Activated T-cell treated with anti-CD3 and anti-CD28 coated beads, Interleukin-2, amount 50 U/mL, for 24 hours (primary cell): ENCODE results near the gene RPL32.
"Not testable (repeated sequence)": the region's sequence is repeated elsewhere in the genome, so short reads cannot be mapped to it uniquely, and the experiment has no call there.

Experiments
- DNase-seq: peaks from one replicate; pipeline ENCODE4 v3.0.0-alpha.2; 2020
- H3K27ac Mint-ChIP-seq: 2 replicates; pipeline ENCODE4 v1.8.0; 2020; ENCODE audit warnings: mild to moderate bottlenecking, mixed read lengths
- H3K27me3 Mint-ChIP-seq: 2 replicates; pipeline ENCODE4 v1.8.0; 2020; ENCODE audit warnings: mixed read lengths
- H3K36me3 Mint-ChIP-seq: 2 replicates; pipeline ENCODE4 v1.8.0; 2020; ENCODE audit warnings: low read depth, mixed read lengths
- H3K4me1 Mint-ChIP-seq: 2 replicates; pipeline ENCODE4 v1.8.0; 2020; ENCODE audit warnings: low read depth, mixed read lengths
- H3K4me3 Mint-ChIP-seq: 2 replicates; pipeline ENCODE4 v1.8.0; 2020; ENCODE audit warnings: mild to moderate bottlenecking, moderate library complexity, mixed read lengths
- H3K9me3 Mint-ChIP-seq: 2 replicates; pipeline ENCODE4 v1.8.0; 2020; ENCODE audit warnings: mixed read lengths

RPL32 gene

DNA sequence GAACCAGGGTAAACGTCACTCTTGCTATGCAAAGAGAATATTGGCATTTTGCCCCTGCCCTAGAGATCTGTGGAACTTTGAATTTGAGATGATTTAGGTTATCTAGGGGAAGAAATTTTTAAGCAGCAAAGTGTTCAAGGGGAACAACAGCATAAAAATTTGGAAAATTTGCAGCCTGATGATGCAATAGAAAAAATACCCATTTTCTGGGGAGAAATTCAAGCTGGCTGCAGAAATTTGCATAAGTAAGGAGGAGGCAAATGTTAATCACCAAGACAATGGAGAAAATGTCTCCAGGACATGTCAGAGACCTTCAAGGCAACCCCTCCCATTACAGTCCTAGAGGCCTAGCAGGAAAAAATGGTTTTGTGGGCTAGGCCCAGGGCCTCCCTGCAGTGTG, 4.4 kb upstream of the RPL32 start:
- no peak for DNase-seq
- peaks cover 8% of the 10 kb centered on the region for H3K36me3 Mint-ChIP-seq
- H3K4me1 Mint-ChIP-seq = peaks cover 12% of the 10 kb centered on the region
- H3K27me3 Mint-ChIP-seq = peaks cover under 1% of the 10 kb centered on the region
- no peak overlapping the region for H3K27ac Mint-ChIP-seq
- no peaks in the 10 kb centered on the region for H3K9me3 Mint-ChIP-seq
- H3K4me3 Mint-ChIP-seq = no peak overlapping the region

DNA sequence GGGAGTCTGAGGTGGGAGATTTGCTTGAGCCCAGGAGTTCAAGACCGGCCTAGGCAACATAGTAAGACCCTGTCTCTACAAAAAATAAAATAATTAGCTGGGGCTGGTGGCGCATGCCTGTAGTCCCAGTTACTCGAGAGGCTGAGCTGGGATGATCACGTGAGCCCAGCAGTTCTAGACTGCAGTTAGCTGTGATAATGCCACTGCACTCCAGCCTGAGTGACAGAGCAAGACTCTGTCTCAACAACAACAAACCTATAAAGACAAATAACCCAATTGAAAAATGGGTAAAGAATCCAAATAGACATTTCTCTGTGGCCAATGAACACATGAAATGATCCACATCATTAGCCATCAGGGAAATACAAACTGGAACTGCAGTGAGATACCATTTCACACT, 1.1 kb upstream of the RPL32 start:
- Mint-ChIP-seq H3K4me3 (no peak overlapping the region), H3K4me1 (peaks cover 36% of the 10 kb centered on the region), H3K27ac (peak overlapping the region; percentile 100), H3K36me3 (peaks cover 42% of the 10 kb centered on the region), H3K27me3 (no peaks in the 10 kb centered on the region), H3K9me3 (no peaks in the 10 kb centered on the region)
- DNase-seq = no peak

DNA sequence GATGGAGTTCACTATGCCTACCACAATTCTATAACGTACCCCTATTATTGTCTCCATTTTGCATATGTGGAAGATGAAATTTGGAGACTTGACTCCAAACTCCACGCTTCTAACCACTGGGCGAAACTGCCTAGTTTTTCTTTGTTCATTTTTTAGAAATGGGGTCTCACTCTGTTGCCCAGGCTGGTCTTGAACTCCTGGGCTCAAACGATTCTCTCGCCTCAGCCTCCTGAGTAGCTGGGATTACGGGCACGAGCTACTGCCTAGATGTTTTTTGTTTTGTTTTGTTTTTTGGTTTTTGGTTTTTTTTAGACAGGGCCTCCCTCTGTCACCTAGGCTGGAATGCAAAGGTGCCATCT, 584 bp upstream of the RPL32 start:
- peaks cover 41% of the 10 kb centered on the region for H3K4me1 Mint-ChIP-seq

DNA sequence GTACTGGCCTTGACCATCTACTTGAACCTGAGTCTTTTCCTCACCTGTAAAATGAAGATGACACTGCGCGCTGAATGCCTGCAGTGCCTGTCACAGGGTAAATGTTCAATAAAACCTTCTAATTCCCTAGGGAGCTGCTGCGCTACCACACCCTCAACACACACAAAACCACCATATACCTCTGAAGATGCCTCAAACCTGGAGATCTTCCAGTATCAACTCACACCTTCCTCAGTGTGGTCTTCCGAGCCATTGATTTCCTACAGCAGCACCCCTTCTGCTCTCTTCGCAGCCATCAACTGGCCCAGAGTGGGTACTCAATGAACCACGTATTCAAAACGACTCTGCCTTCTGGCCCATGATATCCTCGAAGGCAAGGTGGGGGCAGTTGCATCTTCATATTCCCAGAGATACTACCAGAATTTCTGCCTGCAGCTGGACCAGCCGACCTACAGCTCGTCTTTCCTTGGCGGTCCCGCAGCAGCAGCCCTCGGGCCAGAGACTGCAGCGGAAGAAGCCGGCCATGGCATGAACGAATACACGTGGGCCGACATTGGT, 695 bp downstream of the RPL32 start:
- peaks cover 51% of the 10 kb centered on the region for H3K4me1 Mint-ChIP-seq
- peak overlapping the region; percentile 96 for H3K4me3 Mint-ChIP-seq
- no peak for DNase-seq
- peak overlapping the region; percentile 100 for H3K27ac Mint-ChIP-seq
- no peaks in the 10 kb centered on the region for H3K9me3 Mint-ChIP-seq
- H3K36me3 Mint-ChIP-seq = peaks cover 60% of the 10 kb centered on the region
- no peaks in the 10 kb centered on the region for H3K27me3 Mint-ChIP-seq

More for the DNA sequence above, 584 bp upstream of the RPL32 start:
- Mint-ChIP-seq H3K4me3 (peak overlapping the region; percentile 96), H3K27ac (peak overlapping the region; percentile 100), H3K36me3 (peaks cover 47% of the 10 kb centered on the region), H3K27me3 (no peaks in the 10 kb centered on the region), H3K9me3 (no peaks in the 10 kb centered on the region)
- DNase-seq = no peak

DNA sequence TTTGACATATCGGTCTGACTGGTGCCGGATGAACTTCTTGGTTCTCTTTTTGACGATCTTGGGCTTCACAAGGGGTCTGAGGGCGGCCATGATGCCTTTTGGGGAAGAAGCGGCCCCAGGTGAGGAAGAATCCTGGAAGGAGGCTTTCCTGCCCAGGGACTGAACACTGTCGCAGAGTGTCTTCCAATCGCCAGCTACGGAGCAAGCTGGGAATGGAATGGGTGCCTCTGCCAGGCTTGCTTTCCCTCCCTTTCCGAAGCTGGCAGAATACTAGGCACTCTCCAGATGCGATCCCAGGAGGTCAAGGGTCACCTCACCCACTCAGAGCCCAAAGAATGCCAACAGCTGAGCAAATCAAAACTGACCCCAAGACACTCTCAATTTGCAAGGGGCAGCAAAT, 1.2 kb downstream of the RPL32 start:
- H3K27ac Mint-ChIP-seq = peak overlapping the region; percentile 100
- H3K27me3 Mint-ChIP-seq, H3K9me3 Mint-ChIP-seq: not testable (repeated sequence)
- DNase-seq = peak; percentile 49
- H3K36me3 Mint-ChIP-seq = peaks cover 65% of the 10 kb centered on the region
- H3K4me3 Mint-ChIP-seq = peak overlapping the region; percentile 96
- peaks cover 51% of the 10 kb centered on the region for H3K4me1 Mint-ChIP-seq

DNA sequence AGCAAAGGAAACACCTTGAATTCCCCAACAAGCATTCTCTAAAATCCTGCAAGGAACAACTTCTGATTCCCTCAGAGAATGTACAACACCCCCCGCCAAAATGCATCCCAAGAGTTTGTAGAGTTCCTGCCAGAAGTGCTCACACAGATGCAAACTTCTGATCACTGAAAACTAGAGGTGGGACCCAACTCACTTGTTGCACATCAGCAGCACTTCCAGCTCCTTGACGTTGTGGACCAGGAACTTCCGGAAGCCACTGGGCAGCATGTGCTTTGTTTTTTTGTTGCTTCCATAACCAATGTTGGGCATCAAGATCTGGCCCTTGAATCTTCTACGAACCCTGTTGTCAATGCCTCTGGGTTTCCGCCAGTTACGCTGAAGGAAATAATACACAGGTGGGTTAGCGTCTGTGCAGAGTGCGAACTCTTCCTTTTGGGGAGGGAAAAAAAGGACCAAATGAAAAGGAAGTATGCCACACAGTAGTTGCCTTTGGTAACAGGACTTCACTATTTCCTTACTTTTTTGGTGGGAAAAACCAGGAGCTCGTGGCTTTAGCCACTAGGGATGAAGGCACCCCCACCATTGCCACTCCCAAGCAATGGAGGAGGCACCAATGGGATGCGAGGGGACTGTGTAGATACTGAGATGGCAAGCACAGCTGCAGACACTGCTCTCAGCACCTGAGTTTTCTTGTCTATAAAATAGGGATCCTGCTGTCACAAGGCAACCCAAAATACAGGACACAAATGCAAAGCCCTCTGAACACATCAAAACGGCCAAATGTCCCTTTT, 2.0 kb downstream of the RPL32 start:
- Mint-ChIP-seq H3K36me3 (peaks cover 73% of the 10 kb centered on the region), H3K4me3 (peak overlapping the region; percentile 96), H3K4me1 (peaks cover 53% of the 10 kb centered on the region), H3K27me3 (no peaks in the 10 kb centered on the region), H3K9me3 (no peaks in the 10 kb centered on the region), H3K27ac (peak overlapping the region; percentile 100)
- peak; percentile 36 for DNase-seq

DNA sequence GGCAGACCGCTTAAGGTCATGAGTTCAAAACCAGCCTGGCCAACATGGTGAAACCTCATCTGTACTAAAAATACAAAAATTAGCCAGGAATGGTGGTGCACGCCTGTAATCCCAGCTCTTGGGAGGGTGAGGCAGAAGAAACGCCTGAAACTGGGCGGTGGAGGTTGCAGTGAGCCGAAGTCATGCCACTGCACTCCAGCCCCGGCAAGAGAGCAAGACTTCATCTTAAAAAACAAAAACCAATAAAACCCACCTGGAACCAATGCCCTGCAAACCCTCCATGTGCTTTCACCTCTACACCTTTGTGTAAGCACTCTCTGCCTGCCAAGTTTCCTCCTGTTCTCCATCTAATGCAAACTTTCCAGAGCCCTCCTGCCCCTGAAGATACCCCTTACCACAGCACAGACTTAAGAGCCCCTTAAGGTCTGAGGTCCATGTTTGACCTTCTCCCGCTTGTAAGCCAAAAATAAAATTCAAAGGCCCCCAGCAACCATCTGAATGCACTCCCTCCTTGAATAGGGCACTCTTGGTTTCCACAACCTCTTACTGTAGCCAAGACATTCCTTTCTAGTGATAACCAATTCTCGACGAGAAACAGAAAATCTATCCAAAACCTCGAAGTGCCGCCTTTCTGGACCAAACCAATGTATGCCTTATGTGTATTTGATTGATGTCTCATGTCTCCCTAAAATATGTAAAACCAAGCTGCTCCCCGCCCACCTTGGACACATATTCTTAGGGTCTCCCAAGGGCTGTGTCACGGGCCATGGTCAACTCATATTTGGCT, 3.0 kb downstream of the RPL32 start:
- Mint-ChIP-seq H3K36me3 (peaks cover 83% of the 10 kb centered on the region), H3K9me3 (no peaks in the 10 kb centered on the region), H3K4me1 (peaks cover 53% of the 10 kb centered on the region), H3K4me3 (peak overlapping the region; percentile 96), H3K27me3 (no peaks in the 10 kb centered on the region), H3K27ac (peak overlapping the region; percentile 100)
- no peak for DNase-seq

DNA sequence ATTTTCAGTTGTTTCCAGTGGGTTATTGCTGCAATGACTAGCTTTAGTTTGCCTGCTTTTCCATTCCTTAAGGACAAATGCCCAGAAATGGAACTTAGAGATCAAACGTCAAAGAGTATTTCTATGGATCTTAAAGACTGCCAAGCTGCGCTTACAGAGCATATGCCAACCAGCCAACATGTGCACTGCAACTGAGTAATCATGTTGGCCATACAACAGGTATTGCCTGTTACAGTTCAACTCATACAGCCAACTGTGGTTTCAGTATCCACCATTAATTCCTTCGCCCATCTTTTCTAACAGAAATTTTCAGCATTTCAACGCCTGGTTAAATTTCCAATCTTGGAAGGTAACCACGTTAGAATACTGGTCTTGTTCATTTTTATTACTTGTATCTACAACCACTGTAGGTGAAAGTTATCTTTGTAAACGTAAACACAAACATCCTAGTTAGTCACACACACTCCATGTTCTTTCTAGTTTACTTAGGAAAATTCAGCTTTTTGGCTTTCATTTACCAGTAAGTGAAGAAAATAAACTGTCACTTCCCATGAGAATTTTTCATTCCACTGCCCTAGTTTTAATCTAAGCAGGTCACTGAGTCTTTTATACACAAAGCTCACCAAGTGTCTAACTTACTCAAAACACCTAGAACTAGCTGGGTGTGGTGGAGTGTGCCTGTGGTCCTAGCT, 3.9 kb downstream of the RPL32 start:
- no peaks in the 10 kb centered on the region for H3K9me3 Mint-ChIP-seq
- no peaks in the 10 kb centered on the region for H3K27me3 Mint-ChIP-seq
- H3K4me3 Mint-ChIP-seq = peak overlapping the region; percentile 96
- DNase-seq = no peak
- peaks cover 92% of the 10 kb centered on the region for H3K36me3 Mint-ChIP-seq
- peak overlapping the region; percentile 100 for H3K27ac Mint-ChIP-seq
- H3K4me1 Mint-ChIP-seq = peaks cover 53% of the 10 kb centered on the region

DNA sequence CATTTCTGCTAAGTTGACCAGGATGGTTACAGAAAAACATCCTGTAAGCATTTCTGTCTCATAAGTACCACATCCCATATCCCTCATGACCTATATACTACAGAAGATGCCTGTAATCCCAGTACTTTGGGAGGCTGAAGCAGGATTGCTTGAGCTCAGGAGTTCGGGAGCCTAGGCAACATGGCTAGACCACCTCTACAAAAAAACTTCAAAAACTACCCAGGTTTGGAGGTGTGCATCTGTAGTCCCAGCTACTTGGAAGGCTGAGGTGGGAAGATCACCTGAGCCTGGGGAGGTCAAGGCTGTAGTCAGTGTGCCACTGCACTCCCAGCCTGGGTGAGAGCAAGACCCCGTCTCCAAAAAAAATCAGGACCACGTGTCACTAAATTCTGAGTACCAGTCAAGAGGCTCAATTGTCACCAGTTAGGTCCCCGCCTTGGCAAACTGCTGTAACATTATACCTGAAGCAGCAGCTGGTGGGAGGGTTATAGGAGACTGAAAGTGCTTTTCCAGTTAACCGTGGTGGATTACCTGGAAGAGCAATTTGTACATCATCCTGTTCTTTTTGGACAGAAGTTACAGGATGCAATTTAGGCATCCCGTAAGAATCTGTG, 6.2 kb downstream of the RPL32 start:
- DNase-seq = no peak
- Mint-ChIP-seq H3K27me3 (no peaks in the 10 kb centered on the region), H3K36me3 (peaks cover 100% of the 10 kb centered on the region), H3K27ac (peak overlapping the region; percentile 100), H3K4me1 (peaks cover 47% of the 10 kb centered on the region), H3K4me3 (peak overlapping the region; percentile 38), H3K9me3 (no peaks in the 10 kb centered on the region)

DNA sequence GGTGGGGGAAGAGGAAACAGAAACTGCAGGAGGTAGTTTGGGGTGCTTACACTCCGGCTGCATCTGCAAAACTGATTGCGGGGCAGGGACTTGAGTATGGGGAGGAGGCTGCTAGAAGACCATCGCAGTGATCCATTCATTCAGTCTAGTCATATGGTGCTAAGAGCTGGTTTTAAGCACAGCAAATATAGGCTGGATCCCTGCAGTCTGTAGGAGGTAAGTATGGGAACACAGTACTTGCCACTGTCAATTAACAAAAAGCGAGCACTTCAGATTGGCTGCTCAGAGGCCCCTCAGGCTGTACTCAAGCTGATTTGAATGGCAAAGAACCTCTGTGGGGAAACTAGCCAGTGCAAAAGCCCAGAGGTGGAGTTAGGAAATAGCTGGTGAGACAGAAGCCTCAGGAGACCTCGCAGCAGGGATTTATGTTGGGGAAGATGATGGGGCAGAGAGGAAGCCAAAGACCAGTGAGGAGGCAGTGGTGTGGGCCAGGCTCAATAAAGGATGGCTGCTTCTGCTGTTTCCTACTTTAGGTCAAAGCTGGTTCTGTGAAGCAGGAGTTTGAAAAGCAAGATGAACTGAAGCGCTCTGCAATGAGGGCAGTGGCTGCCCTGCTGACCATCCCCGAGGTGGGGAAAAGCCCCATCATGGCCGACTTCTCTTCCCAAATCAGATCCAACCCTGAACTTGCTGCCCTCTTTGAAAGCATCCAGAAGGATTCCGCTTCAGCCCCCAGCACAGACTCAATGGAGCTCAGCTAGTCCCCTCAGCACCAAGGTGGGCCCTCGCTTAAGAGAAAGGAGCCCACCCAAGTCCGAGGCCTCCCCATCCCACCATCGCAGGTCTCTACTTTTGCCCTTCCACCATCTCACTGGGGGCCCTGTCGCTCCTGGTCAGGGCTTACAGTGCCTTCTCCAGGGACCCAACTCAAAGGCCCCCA, 7.9 kb downstream of the RPL32 start:
- peak; percentile 41 for DNase-seq
- Mint-ChIP-seq H3K27ac (peak overlapping the region; percentile 100), H3K36me3 (peaks cover 91% of the 10 kb centered on the region), H3K27me3 (no peaks in the 10 kb centered on the region), H3K4me1 (peaks cover 32% of the 10 kb centered on the region), H3K9me3 (no peaks in the 10 kb centered on the region), H3K4me3 (no peak overlapping the region)

DNA sequence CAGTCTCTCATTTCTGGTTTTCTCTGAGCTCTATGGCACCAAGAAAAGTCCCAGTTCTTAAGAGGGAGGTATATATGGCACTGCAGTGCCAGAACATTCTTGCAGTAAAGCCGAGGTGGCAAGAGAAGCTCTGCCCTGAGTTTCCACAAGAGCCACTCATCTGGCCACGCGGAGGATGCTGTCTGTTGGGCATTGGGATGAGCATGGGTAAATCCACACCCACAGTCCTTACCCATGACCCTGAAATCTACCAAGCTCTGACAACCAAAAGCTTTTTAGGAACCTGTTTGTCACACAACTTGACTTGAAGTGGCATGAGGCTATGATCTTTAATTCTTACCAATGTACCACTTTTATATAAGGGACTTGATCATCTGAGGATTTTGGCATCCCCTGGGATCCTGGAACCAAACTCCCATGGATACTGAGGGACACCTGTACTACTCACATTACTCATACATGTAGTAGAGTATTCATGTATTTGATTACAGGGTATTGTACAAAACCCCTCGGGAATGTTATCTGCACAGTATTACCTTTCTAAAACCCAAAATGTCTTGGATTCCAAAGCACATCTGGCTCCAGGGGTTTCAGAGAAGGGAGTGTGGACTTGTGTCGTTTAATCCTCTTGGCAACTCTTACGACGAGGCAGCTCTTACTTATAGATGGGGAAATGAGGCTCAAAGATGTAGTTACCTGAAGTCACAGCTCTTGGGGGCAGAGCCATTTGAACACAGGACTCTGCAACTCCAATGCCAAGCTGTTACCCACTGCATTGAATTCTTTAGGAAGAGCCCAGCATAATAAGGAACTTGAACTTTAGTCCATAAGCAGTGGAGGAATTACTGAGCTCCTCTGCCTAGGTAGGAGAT, 8.8 kb downstream of the RPL32 start:
- DNase-seq = peak; percentile 47
- Mint-ChIP-seq H3K9me3 (no peaks in the 10 kb centered on the region), H3K27ac (peak overlapping the region; percentile 100), H3K27me3 (no peaks in the 10 kb centered on the region), H3K4me3 (no peak overlapping the region), H3K4me1 (peaks cover 23% of the 10 kb centered on the region), H3K36me3 (peaks cover 82% of the 10 kb centered on the region)

DNA sequence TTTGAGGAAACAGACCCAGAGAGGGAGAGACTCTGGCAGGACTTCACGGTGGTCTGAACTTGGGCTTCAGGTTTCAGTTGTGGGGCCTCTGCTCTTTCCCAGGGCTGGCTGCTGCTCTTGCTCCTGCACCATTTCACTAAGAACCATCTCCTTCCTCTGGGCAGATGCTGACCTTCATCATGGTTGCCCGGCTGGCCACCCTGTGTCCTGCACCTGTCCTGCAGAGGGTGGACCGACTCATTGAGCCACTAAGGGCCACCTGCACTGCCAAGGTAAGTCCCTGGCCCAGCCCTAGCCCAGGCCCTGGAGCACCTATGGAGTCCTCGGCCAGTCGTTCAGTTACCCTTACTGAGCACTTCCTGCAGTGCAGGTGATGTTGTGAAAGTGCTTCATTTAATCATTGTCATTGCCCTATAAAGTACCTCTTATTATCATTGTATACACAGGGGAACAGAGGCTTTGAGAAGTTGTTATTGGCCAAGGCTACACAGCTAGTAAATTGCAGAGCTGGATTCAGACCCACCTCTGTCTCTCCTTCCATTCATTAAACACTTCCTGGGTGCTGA, 10.0 kb downstream of the RPL32 start:
- H3K36me3 Mint-ChIP-seq = peaks cover 70% of the 10 kb centered on the region
- DNase-seq = no peak
- no peak overlapping the region for H3K4me3 Mint-ChIP-seq
- no peaks in the 10 kb centered on the region for H3K27me3 Mint-ChIP-seq
- peaks cover 12% of the 10 kb centered on the region for H3K4me1 Mint-ChIP-seq
- H3K9me3 Mint-ChIP-seq = no peaks in the 10 kb centered on the region
- peak overlapping the region; percentile 100 for H3K27ac Mint-ChIP-seq
